Tibial nerve (tissue), 4 donors: ENCODE data around the gene UBE2H.

Source experiments
- CTCF ChIP-seq, 5 experiments: fragments of 200-600 bp in 3 of 5; fragments of 450-650 bp in 2 of 5; sonication (generic) in 3 of 5; IDR thresholded peaks; one replicate each; pipeline ENCODE4 v1.5.1; 2016 to 2019; ENCODE audit warnings: antibody characterized with exemption in 5 of 5, mild to moderate bottlenecking in 3 of 5, moderate library complexity in 2 of 5
- EP300 ChIP-seq, 2 donors: sonication (generic); formaldehyde crosslinking; IDR thresholded peaks; one replicate each; pipeline ENCODE4 v1.6.1; 2017; ENCODE audit warnings: antibody characterized with exemption in 2 of 2, mild to moderate bottlenecking in 1 of 2
- POLR2A ChIP-seq, 2 donors: fragments of 450-650 bp; IDR thresholded peaks; one replicate each; pipeline ENCODE4 v1.6.1; 2017; ENCODE audit warnings: antibody characterized with exemption in 2 of 2, mild to moderate bottlenecking in 2 of 2, moderate library complexity in 2 of 2

GRCh38 chr7:129898007-129898406 lies 54.8 kb downstream of the UBE2H start:
- TF ChIP-seq EP300 (IDR thresholded peaks at IDR 0.05) (no peak), CTCF (IDR thresholded peaks at IDR 0.05) (no peak), POLR2A (IDR thresholded peaks at IDR 0.05) (no peak)
